WTC11 (cell line): Measurements from ENCODE around the gene TMEM214. TPM values are rescaled to one million over a fixed set of nuclear protein-coding genes. Genes with fewer than 3 reads are reported as not detected.

Experiments
- ATAC-seq: fragments of 200-7000 bp; cut with Tn5 transposase; 2 replicates; pipeline ENCODE4 v1.10.0; 2021; ENCODE audit warnings: mild to moderate bottlenecking, moderate library complexity
- CTCF ChIA-PET: fragments of 300-600 bp; sonication (Branson Sonifier 250); formaldehyde crosslinking; loops from one replicate; lab custom pipeline; 2021; ENCODE audit warnings: antibody characterized with exemption; lab: Charles Lee
- POLR2A ChIA-PET: fragments of 350-600 bp; sonication (Branson Sonifier 250); formaldehyde crosslinking; loops from one replicate; lab custom pipeline; 2021; ENCODE audit warnings: antibody characterized with exemption; lab: Charles Lee
- DNase-seq: peaks from one replicate; pipeline ENCODE4 v3.0.0; 2021; ENCODE audit warnings: low spot score
- H3K27ac Mint-ChIP-seq: 2 replicates; pipeline ENCODE4 v1.8.0; 2021; ENCODE audit warnings: mixed read lengths
- H3K27me3 Mint-ChIP-seq: 2 replicates; pipeline ENCODE4 v1.8.0; 2021; ENCODE audit warnings: low read depth, mild to moderate bottlenecking, moderate library complexity, mixed read lengths
- H3K36me3 Mint-ChIP-seq: 2 replicates; pipeline ENCODE4 v1.8.0; 2021; ENCODE audit warnings: mixed read lengths
- H3K4me1 Mint-ChIP-seq: 2 replicates; pipeline ENCODE4 v1.8.0; 2022; ENCODE audit warnings: mixed read lengths
- H3K4me3 Mint-ChIP-seq: 2 replicates; pipeline ENCODE4 v1.8.0; 2021; ENCODE audit warnings: mild to moderate bottlenecking, moderate library complexity, mixed read lengths
- H3K9me3 Mint-ChIP-seq: 2 replicates; pipeline ENCODE4 v1.8.0; 2021; ENCODE audit warnings: mixed read lengths
- ESRRA ChIP-seq: sonication (generic); formaldehyde crosslinking; IDR thresholded peaks from 2 replicates; pipeline ENCODE4 v1.8.1; 2022; ENCODE audit warnings: mild to moderate bottlenecking, missing genetic modification reagents, borderline replicate concordance
- FOXK1 ChIP-seq: sonication (generic); formaldehyde crosslinking; IDR thresholded peaks from 2 replicates; pipeline ENCODE4 v1.8.0; 2022; ENCODE audit warnings: mild to moderate bottlenecking, moderate library complexity, missing genetic modification reagents
- FOXP1 ChIP-seq: sonication (generic); formaldehyde crosslinking; IDR thresholded peaks from 2 replicates; pipeline ENCODE4 v1.8.0; 2022; ENCODE audit warnings: missing genetic modification reagents, mild to moderate bottlenecking, moderate library complexity, borderline replicate concordance
- GABPB1 ChIP-seq: sonication (generic); formaldehyde crosslinking; IDR thresholded peaks from 2 replicates; pipeline ENCODE4 v1.8.1; 2023; ENCODE audit warnings: mild to moderate bottlenecking, missing genetic modification reagents
- GRHL2 ChIP-seq: fragments of 250-450 bp; sonication (Bioruptor Pico); IDR thresholded peaks from 2 replicates; pipeline ENCODE4 v1.8.0; 2022; ENCODE audit warnings: mild to moderate bottlenecking, moderate library complexity; ENCODE audit not compliant: insufficient replicate concordance, severe bottlenecking
- NFATC4 ChIP-seq: fragments of 250-450 bp; sonication (Bioruptor Pico); IDR thresholded peaks from 2 replicates; pipeline ENCODE4 v1.9.0; 2021; ENCODE audit warnings: mild to moderate bottlenecking
- OVOL2 ChIP-seq: fragments of 250-450 bp; sonication (Bioruptor Pico); IDR thresholded peaks from 2 replicates; pipeline ENCODE4 v1.9.0; 2021; ENCODE audit warnings: mild to moderate bottlenecking, borderline replicate concordance
- PRRX2 ChIP-seq: fragments of 250-450 bp; sonication (Bioruptor Pico); IDR thresholded peaks from 2 replicates; pipeline ENCODE4 v1.8.0; 2021; ENCODE audit warnings: mild to moderate bottlenecking
- SMAD4 ChIP-seq: sonication (generic); formaldehyde crosslinking; IDR thresholded peaks from 2 replicates; pipeline ENCODE4 v1.8.0; 2022; ENCODE audit warnings: mild to moderate bottlenecking, missing genetic modification reagents
- ZNF219 ChIP-seq: sonication (generic); formaldehyde crosslinking; IDR thresholded peaks from 2 replicates; pipeline ENCODE4 v1.8.0; 2023; ENCODE audit warnings: missing genetic modification reagents, mild to moderate bottlenecking, borderline replicate concordance
- total RNA-seq: library from RNA; stranded (reverse); gene quantifications from 3 replicates; pipeline ENCODE4 v1.2.3, GENCODE V29; 2021
- TF ChIP-seq, protein P1 (sequence below): fragments of 250-450 bp; sonication (Bioruptor Pico); conservative IDR thresholded peaks from 2 replicates; pipeline ENCODE4 v1.9.0; 2021; ENCODE audit warnings: mild to moderate bottlenecking
- TF ChIP-seq, protein P2 (sequence below): sonication (generic); formaldehyde crosslinking; IDR thresholded peaks from 2 replicates; pipeline ENCODE4 v1.8.0; 2022; ENCODE audit warnings: mild to moderate bottlenecking, missing genetic modification reagents
- TF ChIP-seq, protein P3 (sequence below): fragments of 250-450 bp; sonication (Bioruptor Pico); IDR thresholded peaks from 2 replicates; pipeline ENCODE4 v1.9.0; 2021; ENCODE audit warnings: mild to moderate bottlenecking, borderline replicate concordance
- TF ChIP-seq, protein P4 (sequence below): fragments of 250-450 bp; sonication (Bioruptor Pico); IDR thresholded peaks from 2 replicates; pipeline ENCODE4 v1.8.0; 2021; ENCODE audit warnings: mild to moderate bottlenecking

TMEM214 gene
- total RNA-seq, 1 experiment from 2014 or later, result 57.1 TPM

DNA sequence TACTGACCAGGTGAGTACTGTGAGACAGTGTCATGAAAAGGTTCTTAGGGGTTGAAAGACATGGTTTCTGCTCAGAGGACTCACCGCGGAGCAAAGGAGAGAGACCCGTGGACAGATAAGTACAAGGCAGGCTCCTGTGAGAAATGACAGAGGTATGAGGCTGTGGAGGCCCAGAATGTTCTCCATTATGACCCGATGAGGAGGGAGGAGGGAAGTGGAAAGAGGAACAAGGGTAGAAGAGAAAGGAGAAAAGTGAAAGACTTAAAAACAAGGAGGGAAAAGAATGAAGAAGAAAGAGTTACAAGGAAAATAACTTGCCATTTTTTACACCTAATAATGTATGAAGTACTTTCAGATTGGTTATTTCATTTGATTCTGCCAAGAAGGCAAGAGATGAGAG, 32.5 kb upstream of the TMEM214 start (continued):
- TF ChIP-seq, protein P1, sequence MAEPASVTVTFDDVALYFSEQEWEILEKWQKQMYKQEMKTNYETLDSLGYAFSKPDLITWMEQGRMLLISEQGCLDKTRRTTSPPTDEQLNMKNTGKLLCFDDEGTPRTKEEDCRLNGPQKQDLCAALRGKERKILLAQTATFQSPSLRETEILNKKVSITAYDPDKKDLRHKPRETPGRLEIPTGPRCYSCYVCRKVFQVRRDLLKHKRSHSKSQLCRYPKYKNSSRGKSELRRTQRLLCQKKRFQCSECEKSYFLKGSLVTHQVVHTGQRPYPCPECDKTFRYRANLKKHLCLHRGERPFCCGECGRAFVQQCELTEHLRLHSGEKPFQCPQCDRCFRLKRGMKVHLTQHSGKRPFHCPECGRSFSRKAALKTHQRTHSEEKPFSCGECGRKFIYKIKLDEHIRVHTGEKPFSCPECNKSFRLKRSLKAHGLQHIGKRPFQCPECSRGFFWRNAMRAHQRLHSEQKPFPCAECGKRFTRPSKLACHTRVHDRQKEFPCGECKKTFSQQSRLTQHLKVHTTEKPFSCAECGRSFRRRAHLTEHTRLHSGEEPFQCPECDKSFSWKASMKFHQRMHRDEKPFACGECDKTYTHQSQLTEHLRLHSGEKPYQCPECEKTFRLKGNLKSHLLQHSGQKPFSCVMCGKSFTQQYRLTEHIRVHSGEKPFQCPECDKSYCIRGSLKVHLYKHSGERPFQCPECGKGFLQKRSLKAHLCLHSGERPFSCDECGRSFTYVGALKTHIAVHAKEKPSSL, result no peak
- TF ChIP-seq PRRX2 (CRISPR knock-in tag) (no peak), ZNF219 (CRISPR knock-in tag) (no peak), SMAD4 (CRISPR knock-in tag) (no peak)
- TF ChIP-seq, protein P2, sequence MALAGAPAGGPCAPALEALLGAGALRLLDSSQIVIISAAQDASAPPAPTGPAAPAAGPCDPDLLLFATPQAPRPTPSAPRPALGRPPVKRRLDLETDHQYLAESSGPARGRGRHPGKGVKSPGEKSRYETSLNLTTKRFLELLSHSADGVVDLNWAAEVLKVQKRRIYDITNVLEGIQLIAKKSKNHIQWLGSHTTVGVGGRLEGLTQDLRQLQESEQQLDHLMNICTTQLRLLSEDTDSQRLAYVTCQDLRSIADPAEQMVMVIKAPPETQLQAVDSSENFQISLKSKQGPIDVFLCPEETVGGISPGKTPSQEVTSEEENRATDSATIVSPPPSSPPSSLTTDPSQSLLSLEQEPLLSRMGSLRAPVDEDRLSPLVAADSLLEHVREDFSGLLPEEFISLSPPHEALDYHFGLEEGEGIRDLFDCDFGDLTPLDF (CRISPR knock-in tag), result no peak

DNA sequence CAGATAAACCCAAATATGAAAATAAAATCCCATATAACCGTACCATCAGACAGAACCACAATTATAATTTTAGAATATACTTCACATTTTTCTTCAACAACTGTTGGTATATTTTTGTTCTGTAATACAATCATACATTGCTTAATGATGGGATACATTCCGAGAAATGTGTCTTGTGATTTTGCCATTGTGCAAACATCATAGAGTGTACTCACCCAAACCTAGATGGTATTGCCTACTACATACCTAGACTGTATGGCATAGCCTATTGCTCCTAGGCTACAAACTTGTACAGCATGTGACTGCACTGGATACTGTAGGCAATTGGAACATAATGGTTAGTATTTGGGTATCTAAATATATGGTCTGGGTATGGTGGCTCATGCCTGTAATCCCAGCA, 31.8 kb upstream of the TMEM214 start:
- Mint-ChIP-seq H3K9me3 (no peaks in the 10 kb centered on the region), H3K36me3 (no peaks in the 10 kb centered on the region), H3K4me1 (peaks cover 6% of the 10 kb centered on the region), H3K4me3 (no peak overlapping the region), H3K27ac (no peak overlapping the region), H3K27me3 (no peaks in the 10 kb centered on the region; the same call in 1 of the 2 replicates)
- ATAC-seq, result no peak
- DNase-seq, result no peak
- CTCF ChIA-PET, result interaction anchor here (1.0 kb wide), 1 partner anchor 16 kb away, joined by 7 read pairs; no protein-coding TSS in a partner anchor
- TF ChIP-seq ZNF219 (CRISPR knock-in tag) (no peak), FOXK1 (CRISPR knock-in tag) (no peak), OVOL2 (CRISPR knock-in tag) (no peak), GABPB1 (no peak), GRHL2 (no peak)
- TF ChIP-seq, protein P3, sequence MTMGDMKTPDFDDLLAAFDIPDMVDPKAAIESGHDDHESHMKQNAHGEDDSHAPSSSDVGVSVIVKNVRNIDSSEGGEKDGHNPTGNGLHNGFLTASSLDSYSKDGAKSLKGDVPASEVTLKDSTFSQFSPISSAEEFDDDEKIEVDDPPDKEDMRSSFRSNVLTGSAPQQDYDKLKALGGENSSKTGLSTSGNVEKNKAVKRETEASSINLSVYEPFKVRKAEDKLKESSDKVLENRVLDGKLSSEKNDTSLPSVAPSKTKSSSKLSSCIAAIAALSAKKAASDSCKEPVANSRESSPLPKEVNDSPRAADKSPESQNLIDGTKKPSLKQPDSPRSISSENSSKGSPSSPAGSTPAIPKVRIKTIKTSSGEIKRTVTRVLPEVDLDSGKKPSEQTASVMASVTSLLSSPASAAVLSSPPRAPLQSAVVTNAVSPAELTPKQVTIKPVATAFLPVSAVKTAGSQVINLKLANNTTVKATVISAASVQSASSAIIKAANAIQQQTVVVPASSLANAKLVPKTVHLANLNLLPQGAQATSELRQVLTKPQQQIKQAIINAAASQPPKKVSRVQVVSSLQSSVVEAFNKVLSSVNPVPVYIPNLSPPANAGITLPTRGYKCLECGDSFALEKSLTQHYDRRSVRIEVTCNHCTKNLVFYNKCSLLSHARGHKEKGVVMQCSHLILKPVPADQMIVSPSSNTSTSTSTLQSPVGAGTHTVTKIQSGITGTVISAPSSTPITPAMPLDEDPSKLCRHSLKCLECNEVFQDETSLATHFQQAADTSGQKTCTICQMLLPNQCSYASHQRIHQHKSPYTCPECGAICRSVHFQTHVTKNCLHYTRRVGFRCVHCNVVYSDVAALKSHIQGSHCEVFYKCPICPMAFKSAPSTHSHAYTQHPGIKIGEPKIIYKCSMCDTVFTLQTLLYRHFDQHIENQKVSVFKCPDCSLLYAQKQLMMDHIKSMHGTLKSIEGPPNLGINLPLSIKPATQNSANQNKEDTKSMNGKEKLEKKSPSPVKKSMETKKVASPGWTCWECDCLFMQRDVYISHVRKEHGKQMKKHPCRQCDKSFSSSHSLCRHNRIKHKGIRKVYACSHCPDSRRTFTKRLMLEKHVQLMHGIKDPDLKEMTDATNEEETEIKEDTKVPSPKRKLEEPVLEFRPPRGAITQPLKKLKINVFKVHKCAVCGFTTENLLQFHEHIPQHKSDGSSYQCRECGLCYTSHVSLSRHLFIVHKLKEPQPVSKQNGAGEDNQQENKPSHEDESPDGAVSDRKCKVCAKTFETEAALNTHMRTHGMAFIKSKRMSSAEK (CRISPR knock-in tag), result no peak
- TF ChIP-seq, protein P4, sequence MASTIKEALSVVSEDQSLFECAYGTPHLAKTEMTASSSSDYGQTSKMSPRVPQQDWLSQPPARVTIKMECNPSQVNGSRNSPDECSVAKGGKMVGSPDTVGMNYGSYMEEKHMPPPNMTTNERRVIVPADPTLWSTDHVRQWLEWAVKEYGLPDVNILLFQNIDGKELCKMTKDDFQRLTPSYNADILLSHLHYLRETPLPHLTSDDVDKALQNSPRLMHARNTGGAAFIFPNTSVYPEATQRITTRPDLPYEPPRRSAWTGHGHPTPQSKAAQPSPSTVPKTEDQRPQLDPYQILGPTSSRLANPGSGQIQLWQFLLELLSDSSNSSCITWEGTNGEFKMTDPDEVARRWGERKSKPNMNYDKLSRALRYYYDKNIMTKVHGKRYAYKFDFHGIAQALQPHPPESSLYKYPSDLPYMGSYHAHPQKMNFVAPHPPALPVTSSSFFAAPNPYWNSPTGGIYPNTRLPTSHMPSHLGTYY, result no peak
- TF ChIP-seq, protein P2 (CRISPR knock-in tag), result no peak
- POLR2A ChIA-PET, result no interaction called here

DNA sequence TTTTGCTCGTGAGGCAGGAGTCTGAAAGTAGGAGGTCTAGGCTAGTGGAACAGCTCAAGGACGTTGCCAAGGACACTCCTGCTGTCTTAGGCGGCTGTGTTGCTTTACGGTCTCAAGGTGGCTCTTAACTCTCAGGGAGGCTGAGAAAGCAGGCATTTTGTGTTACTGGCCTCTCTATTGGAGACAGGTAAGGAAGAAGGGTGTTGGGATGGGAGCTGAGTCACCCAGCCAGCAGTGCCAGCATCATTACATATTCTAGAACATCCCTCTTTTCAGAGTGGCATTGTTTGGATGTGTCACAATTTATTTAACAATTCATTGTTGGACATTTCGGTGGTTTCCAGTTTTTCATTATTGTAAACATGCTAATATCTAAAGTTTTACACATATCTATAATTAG, 30.8 kb upstream of the TMEM214 start:
- CTCF ChIA-PET, result interaction anchor here (0.5 to 3.7 kb wide), 3 partner anchors 15 to 96 kb away, joined by 5 to 30 read pairs (median 11); no protein-coding TSS in a partner anchor
- DNase-seq (no peak), ATAC-seq (peak; percentile 67)
- POLR2A ChIA-PET, result no interaction called here
- Mint-ChIP-seq H3K36me3 (no peaks in the 10 kb centered on the region), H3K4me1 (peaks cover 6% of the 10 kb centered on the region), H3K27me3 (no peaks in the 10 kb centered on the region; the same call in 1 of the 2 replicates)
- no peak for TF ChIP-seq NFATC4 (CRISPR knock-in tag)
- no peak for TF ChIP-seq FOXP1 (CRISPR knock-in tag)
- TF ChIP-seq ESRRA (CRISPR knock-in tag), result peak; percentile 87; the same call in 1 of the 2 replicates
- TF ChIP-seq, all 79 proteins: peak for 1
- Mint-ChIP-seq H3K9me3 (no peaks in the 10 kb centered on the region), H3K27ac (peak overlapping the region; percentile 90), H3K4me3 (no peak overlapping the region)
